Hepatocyte (in vitro differentiated cells): ENCODE measurements around the gene MIGA2.

Experiments used
- CTCF ChIP-seq: fragments of 200-600 bp; sonication (generic); IDR thresholded peaks from 2 replicates; pipeline ENCODE4 v1.5.1; 2016; ENCODE audit warnings: antibody characterized with exemption, mild to moderate bottlenecking; ENCODE audit not compliant: poor library complexity
- EZH2 ChIP-seq: fragments of 200-600 bp; sonication (generic); IDR thresholded peaks from 2 replicates; pipeline ENCODE4 v1.6.1; 2016; ENCODE audit warnings: antibody characterized with exemption, mild to moderate bottlenecking, borderline replicate concordance
- EZH2phosphoT487 ChIP-seq: fragments of 200-600 bp; sonication (generic); IDR thresholded peaks from one replicate; pipeline ENCODE4 v1.6.1; 2018; ENCODE audit warnings: antibody characterized with exemption, mild to moderate bottlenecking, low read depth, moderate library complexity; ENCODE audit not compliant: unreplicated experiment, severe bottlenecking

DNA sequence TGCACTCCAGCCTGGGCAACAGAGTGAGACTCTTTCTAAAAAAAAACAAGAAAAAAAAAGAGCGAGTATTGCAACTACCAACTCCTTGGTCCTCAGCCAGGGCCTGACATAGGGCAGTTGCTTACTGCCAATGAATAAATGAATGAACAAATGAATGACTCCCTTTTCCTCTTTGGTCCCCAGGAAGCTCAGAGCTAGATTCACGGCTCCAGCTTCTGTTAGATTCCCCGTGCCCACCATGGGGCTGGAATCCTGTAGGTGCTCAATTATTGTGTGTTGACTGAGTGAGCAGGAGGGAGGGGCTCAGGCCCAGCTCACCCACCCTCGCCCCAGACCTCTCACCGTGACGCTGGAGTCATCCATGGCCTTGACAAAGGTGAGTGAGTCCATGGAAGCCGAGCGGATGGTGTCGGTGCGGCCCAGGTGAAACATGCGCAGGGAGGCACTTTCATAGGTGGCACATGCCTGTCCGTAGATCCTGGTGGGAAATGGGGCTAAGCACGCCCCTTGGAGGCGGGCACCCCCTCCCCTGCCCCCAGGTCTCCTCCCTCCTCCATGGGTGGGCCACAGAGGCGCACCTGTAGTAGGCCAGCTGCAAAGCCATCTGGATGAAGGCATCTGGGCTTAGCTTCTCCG lies 61.4 kb downstream of the MIGA2 start:
- TF ChIP-seq CTCF = no peak
- TF ChIP-seq EZH2phosphoT487 = no peak
- TF ChIP-seq EZH2 = no peak
